DOHH2 (cell line): ENCODE data around the gene PIP5K1C.

Source experiments
- EZH2phosphoT487 ChIP-seq: fragments of 200-600 bp; sonication (generic); IDR thresholded peaks from 2 replicates; pipeline ENCODE4 v1.6.1; 2017; ENCODE audit warnings: borderline replicate concordance, mild to moderate bottlenecking, antibody characterized with exemption, low read length, moderate library complexity, mixed read lengths
- TF ChIP-seq, protein P1 (sequence below): fragments of 200-600 bp; sonication (generic); IDR thresholded peaks from one replicate; pipeline ENCODE4 v1.5.1; 2014; ENCODE audit warnings: antibody characterized with exemption, mild to moderate bottlenecking, low read depth, low read length; ENCODE audit not compliant: poor library complexity, severe bottlenecking

DNA sequence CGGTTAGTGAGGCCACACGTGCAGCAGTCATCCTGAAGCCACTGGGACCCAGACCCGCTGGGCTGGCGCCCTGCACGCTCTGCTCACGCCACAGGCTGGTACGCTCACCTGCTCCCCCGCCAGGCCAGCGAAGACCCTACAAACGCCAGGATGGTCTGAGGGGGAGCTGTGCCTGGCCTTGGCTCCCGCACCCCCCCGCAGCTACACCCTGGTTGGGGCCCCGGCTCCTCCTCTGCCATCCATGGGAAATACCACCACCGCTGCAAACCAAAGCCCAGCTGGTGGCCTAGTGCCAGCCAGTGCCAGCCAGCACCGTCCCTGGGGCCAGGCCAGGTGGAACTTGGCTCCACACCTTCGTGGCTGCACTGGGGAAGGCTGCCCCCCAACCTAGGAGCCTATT lies 50.4 kb downstream of the PIP5K1C start:
- TF ChIP-seq, protein P1, sequence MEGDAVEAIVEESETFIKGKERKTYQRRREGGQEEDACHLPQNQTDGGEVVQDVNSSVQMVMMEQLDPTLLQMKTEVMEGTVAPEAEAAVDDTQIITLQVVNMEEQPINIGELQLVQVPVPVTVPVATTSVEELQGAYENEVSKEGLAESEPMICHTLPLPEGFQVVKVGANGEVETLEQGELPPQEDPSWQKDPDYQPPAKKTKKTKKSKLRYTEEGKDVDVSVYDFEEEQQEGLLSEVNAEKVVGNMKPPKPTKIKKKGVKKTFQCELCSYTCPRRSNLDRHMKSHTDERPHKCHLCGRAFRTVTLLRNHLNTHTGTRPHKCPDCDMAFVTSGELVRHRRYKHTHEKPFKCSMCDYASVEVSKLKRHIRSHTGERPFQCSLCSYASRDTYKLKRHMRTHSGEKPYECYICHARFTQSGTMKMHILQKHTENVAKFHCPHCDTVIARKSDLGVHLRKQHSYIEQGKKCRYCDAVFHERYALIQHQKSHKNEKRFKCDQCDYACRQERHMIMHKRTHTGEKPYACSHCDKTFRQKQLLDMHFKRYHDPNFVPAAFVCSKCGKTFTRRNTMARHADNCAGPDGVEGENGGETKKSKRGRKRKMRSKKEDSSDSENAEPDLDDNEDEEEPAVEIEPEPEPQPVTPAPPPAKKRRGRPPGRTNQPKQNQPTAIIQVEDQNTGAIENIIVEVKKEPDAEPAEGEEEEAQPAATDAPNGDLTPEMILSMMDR: no peak
- no peak for TF ChIP-seq EZH2phosphoT487
